ENCODE measurements around the gene ZNG1F. TPM values are rescaled to one million over a fixed set of nuclear protein-coding genes. Genes with fewer than 3 reads are reported as not detected.
"Not testable (repeated sequence)": the region's sequence is repeated elsewhere in the genome, so short reads cannot be mapped to it uniquely, and the experiment has no call there.

ZNG1F gene
- total RNA-seq, result 1 to 10 TPM; 7.9 to 9.7 TPM
- 1 to 10 TPM; 3.7 to 3.8 TPM for polyA plus RNA-seq

GRCh38 chr9:41189217-41189616, at the start of gene ZNG1F:
Gene ZNG1F (minus strand): TSS chr9:41189317. CDS start chr9:41189258, 59 bp downstream.
- H3K9me3 ChIP-seq (ENCODE audit: control insufficient read depth in 1 of 2, low read length in 2 of 2); H3K27ac Mint-ChIP-seq; H3K4me1 ChIP-seq (ENCODE audit: insufficient read depth, low read length); H3K36me3 Mint-ChIP-seq; CTCF ChIA-PET (ENCODE audit: partially characterized antibody); H3K4me3 ChIP-seq (ENCODE audit: low read length in 2 of 2); intact Hi-C loops (cut with micrococcal nuclease); H3K4me3 Mint-ChIP-seq; H3K27me3 Mint-ChIP-seq; H3K27me3 ChIP-seq (ENCODE audit: insufficient read depth, low read length); H3K9me3 Mint-ChIP-seq; DNase-seq; H3K27ac ChIP-seq (ENCODE audit: low read depth, low read length); H3K4me1 Mint-ChIP-seq; H3K36me3 ChIP-seq (ENCODE audit: insufficient read depth, low read length); POLR2A ChIA-PET (ENCODE audit: partially characterized antibody): not testable (repeated sequence)

GRCh38 chr9:41237110-41237749, 48.1 kb upstream of the ZNG1F start:
- DNase-seq, result peak in 3 of 5 donors; percentile 16 to 38 (median 20)
- H3K4me3 Mint-ChIP-seq; H3K27me3 ChIP-seq (ENCODE audit: insufficient read depth, low read length); intact Hi-C loops (cut with micrococcal nuclease); H3K36me3 Mint-ChIP-seq; H3K4me3 ChIP-seq (ENCODE audit: low read length in 2 of 2); CTCF ChIA-PET (ENCODE audit: partially characterized antibody); H3K36me3 ChIP-seq (ENCODE audit: insufficient read depth, low read length); H3K4me1 ChIP-seq (ENCODE audit: insufficient read depth, low read length); H3K27ac ChIP-seq (ENCODE audit: low read depth, low read length); H3K27me3 Mint-ChIP-seq; H3K9me3 ChIP-seq (ENCODE audit: control insufficient read depth in 1 of 2, low read length in 2 of 2); H3K4me1 Mint-ChIP-seq; H3K27ac Mint-ChIP-seq; POLR2A ChIA-PET (ENCODE audit: partially characterized antibody): not testable (repeated sequence)
- peaks cover 0 to 37% (median 25%) of the 10 kb centered on the region in 8 donors for H3K9me3 Mint-ChIP-seq

- DNase-seq; H3K27ac Mint-ChIP-seq; H3K4me1 ChIP-seq (ENCODE audit: insufficient read depth, low read length); CTCF ChIA-PET (ENCODE audit: partially characterized antibody); H3K4me3 ChIP-seq (ENCODE audit: low read length in 2 of 2); intact Hi-C loops (cut with micrococcal nuclease); POLR2A ChIA-PET (ENCODE audit: partially characterized antibody); H3K36me3 ChIP-seq (ENCODE audit: insufficient read depth, low read length); H3K36me3 Mint-ChIP-seq; H3K27ac ChIP-seq (ENCODE audit: low read depth, low read length); H3K27me3 ChIP-seq (ENCODE audit: insufficient read depth, low read length); H3K9me3 ChIP-seq (ENCODE audit: control insufficient read depth in 1 of 2, low read length in 2 of 2); H3K4me1 Mint-ChIP-seq; H3K4me3 Mint-ChIP-seq; H3K27me3 Mint-ChIP-seq: not testable (repeated sequence)
- H3K9me3 Mint-ChIP-seq, result peaks cover 0 to 37% (median 25%) of the 10 kb centered on the region in 8 donors
Observed at GRCh38 chr9:41236486-41237109, 47.5 kb upstream of the ZNG1F start.

GRCh38 chr9:41234811-41235805, 46.0 kb upstream of the ZNG1F start:
- CTCF ChIA-PET (ENCODE audit: partially characterized antibody); H3K27me3 ChIP-seq (ENCODE audit: insufficient read depth, low read length); intact Hi-C loops (cut with micrococcal nuclease); POLR2A ChIA-PET (ENCODE audit: partially characterized antibody); H3K4me1 ChIP-seq (ENCODE audit: insufficient read depth, low read length); H3K9me3 ChIP-seq (ENCODE audit: control insufficient read depth in 1 of 2, low read length in 2 of 2); H3K36me3 Mint-ChIP-seq; H3K27ac ChIP-seq (ENCODE audit: low read depth, low read length); H3K36me3 ChIP-seq (ENCODE audit: insufficient read depth, low read length); H3K4me1 Mint-ChIP-seq; H3K27ac Mint-ChIP-seq; H3K4me3 ChIP-seq (ENCODE audit: low read length in 2 of 2); H3K27me3 Mint-ChIP-seq: not testable (repeated sequence)
- DNase-seq, result peak; percentile 30 to 66 (median 38)
- Mint-ChIP-seq H3K4me3 (peak overlapping the region in 6 of 8 donors; percentile 3 to 41 (median 26)), H3K9me3 (peaks cover 0 to 24% (median 15%) of the 10 kb centered on the region in 8 donors)

GRCh38 chr9:41234221-41234620, 45.1 kb upstream of the ZNG1F start:
- POLR2A ChIA-PET (ENCODE audit: partially characterized antibody); H3K27ac ChIP-seq (ENCODE audit: low read depth, low read length); H3K36me3 Mint-ChIP-seq; H3K4me3 Mint-ChIP-seq; H3K4me1 Mint-ChIP-seq; H3K9me3 ChIP-seq (ENCODE audit: control insufficient read depth in 1 of 2, low read length in 2 of 2); H3K27me3 ChIP-seq (ENCODE audit: insufficient read depth, low read length); CTCF ChIA-PET (ENCODE audit: partially characterized antibody); intact Hi-C loops (cut with micrococcal nuclease); H3K27me3 Mint-ChIP-seq; H3K4me3 ChIP-seq (ENCODE audit: low read length in 2 of 2); H3K4me1 ChIP-seq (ENCODE audit: insufficient read depth, low read length); DNase-seq; H3K36me3 ChIP-seq (ENCODE audit: insufficient read depth, low read length); H3K27ac Mint-ChIP-seq: not testable (repeated sequence)
- peaks cover 0 to 20% (median 12%) of the 10 kb centered on the region in 8 donors for H3K9me3 Mint-ChIP-seq

- H3K4me3 Mint-ChIP-seq; H3K36me3 Mint-ChIP-seq; H3K9me3 ChIP-seq (ENCODE audit: control insufficient read depth in 1 of 2, low read length in 2 of 2); intact Hi-C loops (cut with micrococcal nuclease); H3K4me1 Mint-ChIP-seq; H3K27me3 ChIP-seq (ENCODE audit: insufficient read depth, low read length); H3K27ac Mint-ChIP-seq; H3K4me1 ChIP-seq (ENCODE audit: insufficient read depth, low read length); H3K36me3 ChIP-seq (ENCODE audit: insufficient read depth, low read length); H3K27ac ChIP-seq (ENCODE audit: low read depth, low read length); H3K27me3 Mint-ChIP-seq; POLR2A ChIA-PET (ENCODE audit: partially characterized antibody); CTCF ChIA-PET (ENCODE audit: partially characterized antibody); H3K4me3 ChIP-seq (ENCODE audit: low read length in 2 of 2): not testable (repeated sequence)
- H3K9me3 Mint-ChIP-seq, result peaks cover 0 to 16% (median 9%) of the 10 kb centered on the region in 8 donors
- DNase-seq, result peak in 1 of 5 donors; percentile 35
Observed at GRCh38 chr9:41232326-41232725, 43.2 kb upstream of the ZNG1F start.

GRCh38 chr9:41230418-41230817, 41.3 kb upstream of the ZNG1F start:
- POLR2A ChIA-PET (ENCODE audit: partially characterized antibody); H3K4me3 ChIP-seq (ENCODE audit: low read length in 2 of 2); CTCF ChIA-PET (ENCODE audit: partially characterized antibody); H3K4me1 Mint-ChIP-seq; DNase-seq; H3K27ac Mint-ChIP-seq; H3K27ac ChIP-seq (ENCODE audit: low read depth, low read length); H3K9me3 Mint-ChIP-seq; H3K27me3 ChIP-seq (ENCODE audit: insufficient read depth, low read length); intact Hi-C loops (cut with micrococcal nuclease); H3K36me3 ChIP-seq (ENCODE audit: insufficient read depth, low read length); H3K4me3 Mint-ChIP-seq; H3K9me3 ChIP-seq (ENCODE audit: control insufficient read depth in 1 of 2, low read length in 2 of 2); H3K27me3 Mint-ChIP-seq; H3K4me1 ChIP-seq (ENCODE audit: insufficient read depth, low read length); H3K36me3 Mint-ChIP-seq: not testable (repeated sequence)
